T-helper 9 cell (primary cell): ENCODE results near the gene TMEM89.

Source experiments
- DNase-seq: peaks from one replicate; pipeline ENCODE4 v3.0.0-alpha.2; 2020
- total RNA-seq, 2 donors: gene quantifications; one replicate each; lab custom pipeline; 2026; lab: John Stamatoyannopoulos, UW

Gene TMEM89, protein sequence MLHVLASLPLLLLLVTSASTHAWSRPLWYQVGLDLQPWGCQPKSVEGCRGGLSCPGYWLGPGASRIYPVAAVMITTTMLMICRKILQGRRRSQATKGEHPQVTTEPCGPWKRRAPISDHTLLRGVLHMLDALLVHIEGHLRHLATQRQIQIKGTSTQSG
- 0 reads per million in 2 donors for total RNA-seq

DNA sequence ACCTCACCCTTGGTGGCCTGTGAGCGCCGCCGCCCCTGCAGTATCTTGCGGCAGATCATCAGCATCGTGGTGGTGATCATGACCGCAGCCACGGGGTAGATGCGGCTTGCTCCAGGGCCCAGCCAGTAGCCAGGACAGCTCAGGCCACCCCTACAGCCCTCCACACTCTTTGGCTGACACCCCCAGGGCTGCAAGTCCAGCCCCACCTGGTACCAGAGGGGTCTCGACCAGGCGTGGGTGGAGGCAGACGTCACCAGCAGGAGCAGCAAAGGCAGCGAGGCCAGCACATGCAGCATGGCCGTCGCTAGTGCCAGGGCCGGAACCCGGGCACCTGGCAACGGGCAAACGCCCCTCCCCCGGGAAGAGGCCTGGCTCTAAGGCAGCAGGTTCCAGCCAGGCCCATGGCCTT lies at the start of gene TMEM89:
TSS of gene TMEM89 (minus strand) at position 309 of the 409 bp plus-strand sequence. CDS start at position 296, 13 bp downstream.
- no peak for DNase-seq

DNA sequence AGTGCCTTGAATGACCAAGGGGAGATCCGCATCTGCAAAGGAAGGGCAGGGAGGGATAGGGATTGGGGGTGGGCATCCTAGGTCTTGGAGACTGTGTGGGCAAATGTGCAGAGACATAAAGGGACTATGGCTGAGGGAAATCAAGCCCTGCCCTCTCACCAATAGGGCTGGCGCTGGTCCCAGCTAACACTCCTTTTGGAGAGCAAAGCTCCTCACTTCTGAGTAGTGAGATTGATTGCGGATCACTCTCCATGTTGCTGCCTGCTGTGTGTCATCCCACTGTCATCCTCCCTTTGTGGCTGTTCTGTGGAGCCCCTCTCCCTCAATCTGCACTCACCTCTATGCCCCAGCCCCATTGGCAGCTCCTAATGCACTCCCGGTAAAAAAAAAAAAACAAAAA lies 43.4 kb upstream of the TMEM89 start:
- DNase-seq: no peak

DNA sequence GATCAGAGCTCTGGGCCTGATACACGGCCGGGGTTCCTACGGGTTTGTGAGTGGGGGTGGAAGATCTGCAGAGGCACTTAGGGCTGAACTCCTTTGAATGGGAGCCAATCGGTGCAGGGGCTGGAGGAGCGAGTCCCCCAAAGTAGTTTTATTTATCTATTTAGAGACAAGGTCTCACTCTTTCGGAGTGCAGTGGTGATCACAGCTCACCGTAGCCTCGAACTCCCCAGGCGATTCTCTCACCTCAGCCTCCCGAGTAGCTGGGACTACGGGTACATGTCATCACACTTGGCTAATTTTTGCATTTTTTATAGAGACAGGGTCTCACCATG lies 42.7 kb upstream of the TMEM89 start:
- DNase-seq: no peak

- peak; percentile 74 for DNase-seq
These were observed 42.1 kb upstream of the TMEM89 start for GRCh38 chr3:48663489-48664312.

DNA sequence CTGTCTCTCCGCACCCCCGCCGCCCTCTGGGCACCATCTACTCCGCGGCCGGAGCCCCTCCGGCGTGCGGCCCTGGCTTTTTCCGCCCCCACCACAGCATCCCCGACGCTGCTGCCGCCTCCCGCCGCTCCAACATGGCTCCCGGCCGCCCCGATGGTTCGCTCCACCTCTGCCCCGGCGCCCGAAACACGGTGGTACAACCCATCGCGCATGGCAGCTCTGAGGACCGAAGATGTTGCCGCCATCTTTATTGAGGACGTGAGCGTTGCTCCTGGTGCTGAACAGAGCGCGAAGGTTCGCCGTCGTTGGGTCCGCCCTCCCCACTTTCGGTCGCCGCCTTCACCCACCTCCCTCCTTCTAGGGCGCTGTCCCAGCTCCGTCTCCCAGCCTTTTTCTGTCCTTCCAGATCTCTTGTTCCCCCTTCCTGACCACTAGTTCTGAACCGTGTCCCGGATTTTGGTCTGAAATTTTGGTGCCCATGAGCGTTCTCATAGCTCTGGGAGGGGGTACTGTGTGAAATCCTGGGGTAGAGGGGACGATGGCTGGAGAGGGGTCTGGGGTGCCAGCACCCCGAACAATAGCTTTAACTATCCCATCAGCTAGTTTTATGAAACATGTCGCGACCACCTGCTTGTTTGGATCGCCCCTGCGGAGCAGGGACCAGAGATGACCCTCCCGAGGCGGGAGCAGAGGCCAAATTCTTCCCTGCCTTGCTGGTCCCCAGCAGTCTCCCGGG lies 41.4 kb upstream of the TMEM89 start, which contains the start of gene CELSR3:
TSS of gene CELSR3 (minus strand) at position 134 of the 736 bp plus-strand sequence. CDS start 252 bp downstream, outside the sequence.
- peak; percentile 29 for DNase-seq

- DNase-seq: no peak
These were observed 40.7 kb upstream of the TMEM89 start for GRCh38 chr3:48662145-48662752.

- DNase-seq: peak; percentile 72
These were observed 40.1 kb upstream of the TMEM89 start for GRCh38 chr3:48661501-48662144.

DNA sequence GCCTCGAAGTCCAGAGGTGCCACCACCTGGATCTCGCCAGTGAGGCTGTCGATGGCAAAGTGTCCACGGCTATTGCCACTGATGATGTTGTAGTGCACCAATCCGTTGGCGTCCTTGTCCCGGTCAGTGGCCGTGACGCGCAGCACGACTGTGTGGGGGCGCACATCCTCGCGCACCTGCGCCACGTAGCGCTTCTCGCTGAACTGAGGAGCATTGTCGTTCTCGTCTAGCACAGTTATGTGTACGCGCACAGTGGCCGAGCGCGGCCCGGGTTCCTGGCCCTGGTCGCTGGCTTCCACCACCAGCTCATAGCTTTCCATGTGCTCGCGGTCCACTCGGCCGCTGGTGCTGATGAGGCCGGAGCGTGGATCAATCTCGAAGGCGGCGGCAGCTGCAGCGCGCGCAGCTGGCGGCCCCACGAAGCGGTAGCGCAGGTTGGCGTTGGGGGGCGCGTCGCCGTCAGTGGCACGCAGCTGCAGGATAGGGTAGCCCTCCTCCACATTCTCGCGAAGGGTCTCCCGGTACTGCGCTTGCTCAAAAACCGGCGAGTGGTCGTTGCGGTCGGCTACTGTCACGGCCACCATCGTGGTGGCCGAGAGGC lies 39.3 kb upstream of the TMEM89 start:
- no peak for DNase-seq

GRCh38 chr3:48656841-48657281 lies 35.3 kb upstream of the TMEM89 start:
- no peak for DNase-seq

DNA sequence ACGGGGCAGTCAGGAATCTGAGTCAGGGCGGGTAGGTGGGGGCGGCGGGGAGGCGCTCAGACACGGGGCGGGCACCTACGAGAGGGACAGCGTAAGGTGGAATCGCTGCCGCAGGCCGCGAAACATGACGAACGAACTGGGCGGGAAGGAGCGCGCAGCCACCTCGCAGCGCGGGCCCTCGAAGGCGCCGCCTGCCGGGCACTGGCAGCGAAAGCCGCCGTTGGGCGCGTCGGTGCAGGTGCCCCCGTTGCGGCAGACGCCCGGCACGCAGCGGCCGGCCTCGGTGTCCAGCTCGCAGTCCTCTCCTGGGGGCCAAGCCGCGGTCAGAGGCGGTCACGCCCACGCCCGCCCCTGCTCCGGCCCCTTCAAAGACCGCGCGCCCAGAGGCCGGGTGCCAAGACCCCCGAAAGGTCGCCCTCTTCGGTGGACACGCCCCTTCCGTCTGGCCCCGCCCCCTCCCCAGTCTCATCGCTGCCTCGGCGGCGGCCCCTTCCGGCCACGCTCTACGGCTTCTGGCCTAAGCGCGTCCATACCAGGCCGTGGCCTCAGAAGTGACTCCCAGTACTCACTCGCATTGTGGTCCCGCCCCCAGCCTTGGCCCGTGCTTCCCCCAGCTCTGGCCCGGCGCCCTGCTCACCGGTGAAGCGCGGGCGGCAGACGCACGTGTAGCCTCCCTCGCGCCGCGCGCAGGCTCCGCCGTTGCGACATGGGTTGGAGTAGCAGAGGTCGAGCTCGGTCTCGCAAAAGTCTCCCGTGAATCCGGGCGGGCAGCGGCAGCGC lies 34.7 kb upstream of the TMEM89 start:
- DNase-seq: peak; percentile 77

GRCh38 chr3:48655606-48656005 lies 34.0 kb upstream of the TMEM89 start:
- DNase-seq: no peak

GRCh38 chr3:48655063-48655462 lies 33.5 kb upstream of the TMEM89 start:
- no peak for DNase-seq

- no peak for DNase-seq
These were observed 31.6 kb upstream of the TMEM89 start for GRCh38 chr3:48652923-48653715.

GRCh38 chr3:48651771-48652170 lies 30.2 kb upstream of the TMEM89 start:
- no peak for DNase-seq

DNA sequence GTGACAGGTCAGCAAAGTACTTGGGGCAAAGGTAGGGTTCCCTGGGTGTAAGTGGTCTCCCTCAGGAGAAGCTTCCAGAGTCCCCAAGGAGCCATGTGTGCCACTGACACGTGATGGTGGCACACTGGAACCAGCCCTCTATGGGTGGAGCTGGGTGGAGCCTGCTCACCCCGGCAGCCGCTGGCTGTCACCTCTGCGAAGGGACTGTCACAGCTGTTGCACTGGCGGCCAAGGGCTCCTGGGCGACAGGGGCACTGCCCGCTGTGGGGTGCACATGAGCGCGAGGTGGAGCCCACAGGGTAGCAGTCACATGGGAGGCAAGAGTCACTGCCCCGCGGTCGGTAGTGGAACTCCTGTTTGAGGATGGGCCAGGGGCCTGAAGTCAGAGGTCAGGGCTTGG lies 29.2 kb upstream of the TMEM89 start:
- DNase-seq: no peak

GRCh38 chr3:48648188-48648850 lies 26.8 kb upstream of the TMEM89 start:
- no peak for DNase-seq

- no peak for DNase-seq
These were observed 26.1 kb upstream of the TMEM89 start for GRCh38 chr3:48647714-48648113.

DNA sequence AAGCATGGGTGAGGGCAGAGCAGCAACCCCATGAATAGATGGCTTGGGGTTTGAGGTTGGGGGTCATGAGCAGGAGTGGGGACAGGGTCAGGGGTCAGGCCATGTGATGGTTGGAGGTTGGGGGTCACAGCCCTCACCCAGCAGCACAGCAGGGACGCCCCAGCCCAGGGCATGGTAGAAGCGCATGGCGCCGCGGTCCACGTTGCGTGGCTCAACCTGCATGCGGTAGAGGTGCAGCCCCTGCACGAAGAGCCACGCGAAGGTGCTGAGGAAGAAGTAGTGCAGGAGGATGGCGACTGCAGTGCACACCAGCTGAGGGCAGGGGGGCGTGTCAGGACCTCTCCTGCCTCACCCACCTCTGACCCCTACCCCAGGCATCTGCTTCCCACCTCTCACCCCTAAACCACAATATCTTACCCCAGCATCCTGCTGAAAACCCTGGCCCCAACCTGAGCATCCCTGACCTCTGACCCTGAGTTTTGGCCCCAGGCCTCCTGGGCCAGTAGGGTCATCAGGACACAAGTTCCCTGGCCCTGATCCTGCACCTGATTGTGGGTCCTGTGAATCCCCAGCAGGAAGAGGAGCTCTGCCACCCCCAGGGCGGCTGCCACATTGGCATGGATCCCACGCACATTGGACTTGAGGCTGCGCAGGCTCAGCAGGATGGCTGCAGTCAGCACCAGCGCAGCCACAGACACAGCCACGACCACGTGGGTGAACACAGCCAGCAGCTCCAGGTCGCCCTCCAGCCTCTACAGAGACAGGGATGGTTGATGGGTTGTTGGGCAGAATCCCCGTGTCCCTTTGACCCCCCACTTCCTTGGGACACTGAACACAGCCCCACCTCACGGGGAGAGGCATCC lies 23.6 kb upstream of the TMEM89 start:
- DNase-seq: no peak

DNA sequence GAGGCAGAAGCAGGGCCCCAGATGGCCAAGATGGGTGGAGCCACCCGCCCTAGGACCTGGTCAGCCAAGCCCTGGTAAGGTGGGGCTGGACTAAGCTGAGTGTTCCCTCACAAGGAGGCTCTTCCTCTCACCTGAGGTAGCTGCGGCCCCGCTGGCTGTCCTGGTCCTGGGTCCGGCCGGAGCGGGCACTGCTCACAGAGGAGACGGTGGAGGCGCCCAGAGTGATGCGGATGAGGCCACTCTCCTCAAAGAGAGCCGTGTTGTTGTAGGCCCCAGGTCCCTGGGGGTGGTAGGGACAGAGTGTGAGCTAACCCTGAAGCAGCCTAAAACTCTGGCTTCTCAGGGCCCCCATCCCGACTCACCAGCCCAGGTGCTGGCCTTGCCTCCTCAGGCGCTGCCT lies 21.0 kb upstream of the TMEM89 start:
- DNase-seq: no peak
